Limb (tissue), 2 donors: ENCODE measurements around the gene CLDN15.
"Not testable (repeated sequence)": the region's sequence is repeated elsewhere in the genome, so short reads cannot be mapped to it uniquely, and the experiment has no call there.

Experiments
- DNase-seq, 2 donors: peaks; one replicate each; pipeline ENCODE4 v3.0.0-alpha.2; 2016; ENCODE audit errors: extremely low spot score in 2 of 2

The CLDN15 gene

GRCh38 chr7:101200504-101200861 is 37.1 kb downstream of the CLDN15 start:
- no peak for DNase-seq

DNA sequence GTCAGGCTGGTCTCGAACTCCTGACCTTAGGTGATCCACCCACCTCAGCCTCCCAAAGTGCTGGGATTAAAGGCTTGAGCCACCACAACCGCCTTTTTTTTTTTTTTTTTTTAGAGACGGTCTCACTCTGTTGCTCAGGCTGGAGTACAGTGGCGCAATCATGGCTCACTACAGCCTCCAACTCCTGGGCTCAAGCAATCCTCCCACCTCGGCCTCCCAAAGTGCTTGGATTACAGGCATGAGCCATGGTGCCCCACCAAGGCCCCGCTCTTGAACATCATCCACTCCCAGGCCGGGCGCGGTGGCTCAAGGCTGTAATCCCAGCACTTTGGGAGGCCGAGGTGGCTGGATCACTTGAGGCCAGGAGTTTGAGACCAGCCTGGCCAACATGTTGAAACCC is 38.1 kb downstream of the CLDN15 start:
- DNase-seq: not testable (repeated sequence)

DNA sequence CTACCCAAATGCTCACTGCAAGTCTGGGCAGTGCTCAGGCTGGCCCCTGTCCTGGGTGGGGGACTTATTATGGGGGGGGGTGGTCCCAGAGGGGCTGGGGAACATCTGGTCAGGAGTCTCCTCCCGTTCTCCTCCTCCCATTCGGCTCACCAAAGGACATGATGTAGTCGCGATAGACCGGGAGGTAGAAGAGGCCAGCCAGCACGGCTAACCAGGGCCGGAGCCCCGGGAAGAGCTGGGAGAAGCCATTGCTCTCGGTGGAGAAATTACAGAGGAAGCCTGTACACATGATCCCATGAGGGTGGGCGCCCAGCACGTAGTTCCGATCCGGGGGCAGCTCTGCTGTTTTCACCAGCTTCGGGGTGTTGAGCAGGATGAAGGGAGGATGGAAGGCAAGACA is 39.1 kb downstream of the CLDN15 start:
- DNase-seq: no peak

DNA sequence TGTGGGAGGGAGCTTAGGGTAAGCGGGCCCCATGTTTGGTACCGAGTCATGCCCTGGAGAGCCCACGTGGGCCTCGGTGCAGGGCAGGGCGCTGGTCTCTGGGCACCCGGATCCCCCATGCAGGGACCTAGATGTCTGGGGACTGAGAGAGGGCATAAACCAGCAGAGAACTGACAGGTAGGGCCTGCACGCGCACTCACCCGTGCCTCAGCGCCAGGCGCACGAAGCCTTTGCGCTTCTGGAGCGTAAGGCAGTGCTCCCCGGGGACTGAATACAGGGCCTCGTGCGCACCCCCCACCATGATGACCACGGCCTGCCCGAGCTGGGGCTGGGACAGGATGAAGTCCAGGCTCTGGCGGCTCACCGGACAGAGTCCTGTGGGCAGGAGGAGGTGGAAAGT is 39.6 kb downstream of the CLDN15 start:
- DNase-seq: no peak

DNA sequence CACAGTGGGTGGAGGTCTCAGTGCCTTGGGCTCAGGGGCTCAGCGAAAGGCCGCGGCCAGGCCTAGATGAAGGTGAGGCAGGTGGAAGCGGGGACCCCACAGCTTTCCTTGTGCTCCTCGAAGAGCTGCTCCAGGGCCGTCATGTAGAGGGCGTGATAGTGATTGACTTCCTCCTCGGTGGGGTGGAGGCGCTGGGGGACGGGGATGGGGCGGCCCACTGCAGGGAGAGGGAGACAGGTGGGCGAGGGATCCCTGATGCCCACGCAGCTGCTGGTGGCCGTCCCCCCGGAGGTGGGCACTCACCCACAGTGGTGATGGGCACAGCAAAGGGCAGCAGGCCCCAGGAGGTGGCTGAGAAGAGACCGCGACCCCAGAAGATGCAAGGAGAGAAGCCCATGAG is 41.7 kb downstream of the CLDN15 start:
- DNase-seq: no peak

DNA sequence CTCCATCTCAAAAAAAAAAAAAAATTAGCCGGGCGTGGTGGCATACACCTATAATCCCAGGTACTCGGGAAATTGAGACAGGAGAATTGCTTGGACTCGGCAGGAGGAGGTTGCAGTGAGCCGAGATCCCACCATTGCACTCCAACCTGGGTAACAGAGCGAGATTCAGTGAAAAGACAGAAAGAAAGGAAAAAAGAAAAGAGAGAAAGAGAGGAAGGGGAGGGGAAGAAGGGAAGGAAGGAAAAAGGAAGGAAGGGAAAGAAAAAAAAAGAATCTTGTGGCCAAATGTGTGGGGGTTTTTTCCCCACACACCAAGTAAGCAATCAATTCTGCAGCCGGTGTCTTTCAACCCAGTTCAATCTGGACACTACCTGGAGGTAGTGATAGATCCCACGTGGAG is 48.5 kb downstream of the CLDN15 start:
- DNase-seq: no peak

DNA sequence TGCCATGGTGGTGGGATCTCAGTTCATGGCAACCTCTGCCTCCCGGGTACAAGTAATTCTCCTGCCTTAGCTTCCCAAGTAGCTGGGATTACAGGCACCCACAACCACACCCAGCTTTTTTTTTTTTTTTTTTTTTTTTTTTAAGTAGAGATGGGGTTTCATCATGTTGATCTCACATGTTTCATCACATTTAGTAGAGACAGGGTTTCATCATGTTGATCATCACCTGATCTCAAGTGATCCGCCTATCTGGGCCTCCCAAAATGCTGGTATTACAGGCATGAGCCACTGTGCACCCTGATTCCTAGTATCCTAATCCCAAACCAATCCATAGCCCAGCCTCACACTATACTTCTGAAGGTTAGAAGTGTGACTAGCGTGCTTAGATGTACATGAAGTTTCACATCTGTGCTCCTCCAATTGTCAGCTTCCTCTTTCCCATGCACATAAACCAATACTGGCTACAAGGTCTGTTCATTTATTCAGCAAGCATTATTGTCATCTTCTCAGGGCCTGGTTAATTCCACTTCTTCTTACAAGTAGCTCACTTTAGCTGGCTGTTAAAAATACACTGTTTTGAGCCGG is 50.7 kb downstream of the CLDN15 start:
- no peak for DNase-seq

DNA sequence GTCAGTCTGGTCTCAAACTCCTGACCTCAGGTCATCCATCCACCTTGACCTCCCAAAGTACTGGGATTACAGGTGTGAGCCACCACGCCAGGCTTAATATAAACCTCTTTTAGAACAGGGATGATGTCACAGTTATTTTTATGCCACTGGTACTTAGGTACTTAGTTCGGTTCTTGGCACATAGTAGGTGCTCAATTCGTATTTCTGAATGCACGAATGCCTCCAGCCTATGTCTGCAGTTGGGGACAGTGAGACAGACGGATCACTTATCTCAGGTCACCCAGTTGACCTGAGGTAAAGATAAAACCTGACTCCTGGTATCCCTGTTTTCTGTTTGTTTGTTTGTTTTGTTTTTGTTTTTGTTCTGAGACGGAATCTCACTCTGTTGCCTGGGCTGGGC is 51.4 kb downstream of the CLDN15 start:
- DNase-seq: no peak

DNA sequence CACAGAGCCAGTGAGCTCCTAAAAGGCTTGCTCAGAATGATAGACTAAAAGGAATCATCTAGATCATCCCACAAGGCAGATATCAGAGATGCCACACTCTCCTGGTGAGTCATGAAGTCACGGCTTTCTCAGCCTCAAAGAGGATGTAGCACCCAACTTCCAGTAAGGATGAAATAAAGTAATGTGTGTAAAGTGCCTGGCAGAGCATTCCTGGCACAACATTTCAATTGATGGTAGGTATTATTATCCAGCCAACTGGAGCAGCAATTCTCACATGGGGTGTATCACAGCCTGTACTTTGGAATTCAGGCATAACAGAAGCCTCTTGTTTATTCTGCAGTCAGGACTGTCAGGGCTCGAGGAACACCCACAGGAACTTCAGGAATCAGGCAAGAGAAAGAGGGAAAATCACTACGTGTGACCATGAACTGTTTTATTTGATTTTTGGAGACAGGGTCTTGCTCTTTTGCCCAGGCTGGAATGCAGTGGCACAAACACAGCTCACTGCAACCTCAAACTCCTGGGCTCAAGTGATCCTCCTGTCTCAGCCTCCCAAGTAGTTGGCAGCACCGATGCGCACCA is 52.3 kb downstream of the CLDN15 start:
- no peak for DNase-seq
